Adrenal gland (tissue), 12 donors: ENCODE measurements around the gene PRPF19. TPM values are rescaled to one million over a fixed set of nuclear protein-coding genes. Genes with fewer than 3 reads are reported as not detected.
A peak's percentile ranks its signal among the peaks of the same experiment; 100 is the strongest.

Experiments used
- DNase-seq, 7 donors: peaks; one replicate each; pipeline ENCODE4 v3.0.0-alpha.2; 2019 to 2020
- H3K27ac ChIP-seq, 5 donors: fragments of 200-600 bp; sonication (generic) in 4 of 5; 1 replicate in 3 of 5; 2 replicates in 2 of 5; pipeline versions ENCODE4 v1.5.1 to v1.8.0; 2016 to 2020; ENCODE audit warnings: mild to moderate bottlenecking in 1 of 5
- H3K27me3 ChIP-seq: fragments of 200-600 bp; 2 replicates; pipeline ENCODE4 v1.8.0; 2021
- H3K36me3 ChIP-seq, 2 donors: fragments of 200-600 bp; replicated peaks in 1 of 2; 1 replicate in 1 of 2; 2 replicates in 1 of 2; pipeline versions ENCODE4 v1.5.1 to v1.8.0; 2018 to 2022
- H3K4me1 ChIP-seq, 2 donors: fragments of 200-600 bp; replicated peaks in 1 of 2; 1 replicate in 1 of 2; 2 replicates in 1 of 2; pipeline versions ENCODE4 v1.5.1 to v1.8.0; 2018 to 2021
- H3K4me3 ChIP-seq, 4 donors: fragments of 200-600 bp; sonication (generic) in 3 of 4; one replicate each; pipeline ENCODE4 v1.5.1; 2016 to 2018
- H3K9me3 ChIP-seq, 3 donors: fragments of 200-600 bp; sonication (generic) in 1 of 3; replicated peaks in 1 of 3; 1 replicate in 2 of 3; 2 replicates in 1 of 3; pipeline versions ENCODE4 v1.5.1 to v1.8.0; 2016 to 2021
- POLR2A ChIP-seq, 2 donors: fragments of 450-650 bp; IDR thresholded peaks; one replicate each; pipeline ENCODE4 v1.6.1; 2017; ENCODE audit warnings: antibody characterized with exemption in 2 of 2, mild to moderate bottlenecking in 2 of 2, moderate library complexity in 1 of 2
- WGBS, 4 donors: extraction: QIAGEN DNeasy Blood & Tissue Kit in 2 of 4; methylation state at CpG; one replicate each; pipeline versions ENCODE4 v1.1.5 to v1.1.7; 2013 to 2017; 5-methylcytosine and 5-hydroxymethylcytosine counted together
- intact Hi-C, 2 donors: fragments of 100-400 bp; cut with DNase I; formaldehyde crosslinking; loops; one replicate each; pipeline versions ENCODE4 v1.14.1 to v1.15.0; 2022 to 2023
- polyA plus RNA-seq, 3 donors: library from polyadenylated mRNA; stranded (reverse); fragments of 200-250 nt in 2 of 3; fragments of 350-450 nt in 1 of 3; fragmentation: Illumina TruSeq in 1 of 3; extraction: RNeasy Lipid Tissue Mini Kit (QIAGEN cat#74804) in 1 of 3; gene quantifications; one replicate each; pipeline ENCODE4 v1.2.3, GENCODE V29; 2013 to 2014
- total RNA-seq, 9 donors: library from RNA; depleted of rRNA in 4 of 9; stranded (reverse); fragments of >200 nt in 4 of 9; fragments of 120-200 nt in 1 of 9; fragmentation: NEBNext Ultra II Directional in 1 of 9; extraction: Animal tissue kit (Norgen Biotek cat#: 25700) in 1 of 9; gene quantifications; one replicate each; pipeline versions ENCODE4 v1.1.0 to v1.2.4, GENCODE V29; 2013 to 2023
- TF ChIP-seq, protein P1 (sequence below), 6 experiments: fragments of 450-650 bp in 4 of 6; fragments of 200-600 bp in 2 of 6; sonication (generic) in 1 of 6; IDR thresholded peaks; 1 replicate in 5 of 6; 2 replicates in 1 of 6; pipeline versions ENCODE4 v1.5.1 to v1.8.0; 2016 to 2021; ENCODE audit warnings: antibody characterized with exemption in 6 of 6, mild to moderate bottlenecking in 2 of 6, moderate library complexity in 1 of 6
- donor health status: healthy with polysubstance abuse.
- donor health status: Bipolar disorder and iron deficiency.
- donor health status: DM: yes; HTN: yes; CAD: no.
- donor health status: DM: no; HTN: no; CAD: no.
- donor health status: DM: no; HTN: no; CAD: no.
- donor health status: DM: yes; HTN: yes; CAD: no.

Gene PRPF19
- total and polyA plus RNA-seq, 12 donors, result 45.5 to 129 (median 100.0) TPM

DNA sequence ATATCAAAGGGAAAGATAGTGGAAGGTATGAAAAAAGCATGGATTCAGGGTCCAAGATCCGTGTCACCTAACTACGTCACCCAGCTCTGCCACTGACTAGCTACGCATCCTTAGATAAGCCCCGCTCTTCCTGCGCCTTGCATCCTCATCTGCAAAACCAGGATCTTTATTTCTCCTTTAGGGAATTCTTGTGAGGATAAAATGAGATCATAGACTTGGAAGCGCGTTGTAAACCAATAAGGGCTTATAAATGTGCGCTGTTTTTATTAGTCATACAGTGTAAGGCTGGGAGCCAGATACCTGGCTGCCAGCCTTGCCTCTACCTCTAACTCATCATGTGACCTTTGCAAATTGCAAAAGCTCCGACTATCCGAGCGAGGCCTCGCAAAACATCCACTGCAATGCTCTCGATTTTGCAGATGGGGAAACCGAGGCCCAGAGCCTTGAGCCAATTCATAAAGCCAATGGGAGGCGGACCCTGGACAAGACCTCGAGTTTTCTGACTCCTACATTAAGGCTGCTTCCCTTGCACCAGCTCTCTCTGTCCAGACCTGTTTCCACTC, 753 bp downstream of the PRPF19 start:
- 4 to 9% (median 4%) methylated on average over 16 of the region's 16 CpGs for WGBS, 4 donors
- Histone ChIP-seq H3K36me3 (peaks cover 0 to 31% of the 10 kb centered on the region in 2 donors), H3K27ac (peak overlapping the region; percentile 86 to 97 (median 95)), H3K4me1 (peaks cover 17 to 23% of the 10 kb centered on the region in 2 donors), H3K9me3 (no peaks in the 10 kb centered on the region), H3K4me3 (peak overlapping the region; percentile 59 to 92 (median 83)), H3K27me3 (no peaks in the 10 kb centered on the region)
- peak in 6 of 7 donors; percentile 43 to 72 (median 48) for DNase-seq
- intact Hi-C loops, result no loop called here
- no peak for TF ChIP-seq POLR2A (IDR thresholded peaks at IDR 0.05)
- TF ChIP-seq, protein P1, sequence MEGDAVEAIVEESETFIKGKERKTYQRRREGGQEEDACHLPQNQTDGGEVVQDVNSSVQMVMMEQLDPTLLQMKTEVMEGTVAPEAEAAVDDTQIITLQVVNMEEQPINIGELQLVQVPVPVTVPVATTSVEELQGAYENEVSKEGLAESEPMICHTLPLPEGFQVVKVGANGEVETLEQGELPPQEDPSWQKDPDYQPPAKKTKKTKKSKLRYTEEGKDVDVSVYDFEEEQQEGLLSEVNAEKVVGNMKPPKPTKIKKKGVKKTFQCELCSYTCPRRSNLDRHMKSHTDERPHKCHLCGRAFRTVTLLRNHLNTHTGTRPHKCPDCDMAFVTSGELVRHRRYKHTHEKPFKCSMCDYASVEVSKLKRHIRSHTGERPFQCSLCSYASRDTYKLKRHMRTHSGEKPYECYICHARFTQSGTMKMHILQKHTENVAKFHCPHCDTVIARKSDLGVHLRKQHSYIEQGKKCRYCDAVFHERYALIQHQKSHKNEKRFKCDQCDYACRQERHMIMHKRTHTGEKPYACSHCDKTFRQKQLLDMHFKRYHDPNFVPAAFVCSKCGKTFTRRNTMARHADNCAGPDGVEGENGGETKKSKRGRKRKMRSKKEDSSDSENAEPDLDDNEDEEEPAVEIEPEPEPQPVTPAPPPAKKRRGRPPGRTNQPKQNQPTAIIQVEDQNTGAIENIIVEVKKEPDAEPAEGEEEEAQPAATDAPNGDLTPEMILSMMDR (IDR thresholded peaks at IDR 0.05), result no peak

DNA sequence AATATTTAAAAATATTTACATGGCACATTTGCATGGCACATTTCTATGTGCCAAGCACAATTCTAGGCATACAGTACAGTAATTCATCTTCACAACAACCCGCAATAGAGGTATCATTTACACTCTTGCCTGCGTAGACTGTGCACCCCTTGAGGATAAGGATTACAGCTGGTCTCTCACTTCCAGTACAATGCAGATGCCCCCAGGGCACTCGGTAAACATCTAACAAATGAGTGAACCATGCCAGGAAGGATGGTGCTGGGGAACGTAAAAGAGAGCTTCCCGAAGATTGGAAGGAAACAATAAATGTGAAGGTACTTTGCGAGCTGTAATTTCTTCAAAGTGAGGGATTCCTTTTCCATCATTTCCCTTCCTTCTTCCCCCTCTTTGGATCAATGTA, 1.3 kb downstream of the PRPF19 start:
- peak in 1 of 7 donors; percentile 55 for DNase-seq
- no peak for TF ChIP-seq POLR2A (IDR thresholded peaks at IDR 0.05)
- TF ChIP-seq, protein P1 (IDR thresholded peaks at IDR 0.05), result no peak
- peaks cover 17 to 23% of the 10 kb centered on the region in 2 donors for H3K4me1 ChIP-seq
- no peaks in the 10 kb centered on the region for H3K9me3 ChIP-seq
- H3K36me3 ChIP-seq, result peaks cover 0 to 37% of the 10 kb centered on the region in 2 donors
- peak overlapping the region in 1 of 4 donors; percentile 83 for H3K4me3 ChIP-seq
- WGBS, 4 donors, result 43 to 53% (median 48%) methylated on average over 6 of the region's 6 CpGs
- no peaks in the 10 kb centered on the region for H3K27me3 ChIP-seq
- H3K27ac ChIP-seq, result peak overlapping the region; percentile 50 to 97 (median 95)
- intact Hi-C loops, result no loop called here

DNA sequence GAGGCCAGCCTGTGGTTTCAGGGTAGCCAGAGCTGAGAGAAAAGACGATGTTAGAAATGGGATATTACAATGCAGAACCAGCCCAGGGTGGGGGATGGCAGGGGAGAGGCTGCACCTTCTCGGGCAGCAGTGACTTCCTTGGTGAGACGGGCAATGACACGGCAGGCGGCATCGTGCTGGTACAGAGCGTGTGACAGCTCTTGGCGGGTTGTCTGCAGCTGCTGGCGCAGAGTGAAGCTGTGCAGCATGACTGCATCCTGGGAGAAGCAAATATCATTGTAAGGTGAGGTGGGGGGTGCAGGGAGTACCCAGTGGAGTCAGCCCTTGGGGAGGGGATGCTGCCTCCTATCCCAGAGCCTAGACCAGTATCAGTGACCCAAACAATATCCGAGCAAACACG, 3.8 kb downstream of the PRPF19 start:
- Histone ChIP-seq H3K4me3 (no peak overlapping the region), H3K36me3 (peaks cover 0 to 60% of the 10 kb centered on the region in 2 donors), H3K4me1 (peaks cover 17 to 23% of the 10 kb centered on the region in 2 donors), H3K27me3 (no peaks in the 10 kb centered on the region), H3K9me3 (no peaks in the 10 kb centered on the region), H3K27ac (no peak overlapping the region)
- 79 to 87% (median 84%) methylated on average over 11 of the region's 11 CpGs for WGBS, 4 donors
- intact Hi-C loops, result no loop called here
- DNase-seq, result peak in 1 of 7 donors; percentile 50
- TF ChIP-seq, protein P1 (IDR thresholded peaks at IDR 0.05), result no peak

DNA sequence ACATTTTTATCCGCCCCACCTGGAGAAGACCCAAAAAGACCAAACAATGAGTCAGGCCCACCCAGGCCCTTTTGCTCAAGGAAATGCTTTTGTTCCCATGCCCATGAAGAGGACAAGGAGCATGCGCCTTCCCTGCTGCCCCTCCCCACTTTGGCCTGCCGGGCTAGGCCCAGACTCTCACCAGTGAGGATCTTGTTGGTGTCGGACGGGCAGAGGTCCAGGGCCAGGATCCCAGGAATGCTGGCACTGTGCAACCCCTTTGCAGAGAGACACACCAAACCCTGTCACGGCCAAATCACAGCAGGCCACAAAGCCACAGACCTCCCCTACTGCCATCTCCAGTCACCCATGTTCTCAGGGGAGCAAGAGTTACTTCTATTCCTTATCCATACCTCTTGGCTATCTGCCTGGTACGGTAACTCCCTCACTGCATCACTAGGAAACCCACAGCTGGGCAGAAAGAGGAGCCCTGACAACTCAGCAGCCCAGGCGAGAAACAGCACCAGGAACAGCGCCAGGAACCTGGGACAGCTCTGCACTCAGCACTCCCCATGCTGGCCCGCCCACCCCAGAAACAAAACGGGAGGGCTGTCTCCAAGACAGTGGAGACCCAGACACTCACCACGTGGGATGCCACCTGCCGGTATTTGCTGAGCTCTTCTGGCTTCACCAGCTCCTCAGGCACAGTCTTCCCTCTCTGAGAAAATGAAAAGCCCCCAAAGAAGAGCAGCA, 5.5 kb downstream of the PRPF19 start:
- Histone ChIP-seq H3K36me3 (peaks cover 0 to 77% of the 10 kb centered on the region in 2 donors), H3K4me3 (no peak overlapping the region), H3K4me1 (peaks cover 17 to 20% of the 10 kb centered on the region in 2 donors), H3K27ac (no peak overlapping the region), H3K9me3 (no peaks in the 10 kb centered on the region), H3K27me3 (no peaks in the 10 kb centered on the region)
- DNase-seq, result peak in 1 of 7 donors; percentile 47
- TF ChIP-seq, protein P1 (IDR thresholded peaks at IDR 0.05), result no peak
- no peak for TF ChIP-seq POLR2A (IDR thresholded peaks at IDR 0.05)
- 82 to 86% (median 84%) methylated on average over 11 to 13 of the region's 13 CpGs for WGBS, 4 donors
- intact Hi-C loops, result no loop called here
